GM10266 (cell line): ENCODE measurements around the gene REPS1.

Experiments used
- DNase-seq: peaks from one replicate; pipeline ENCODE4 v3.0.0; 2012; ENCODE audit errors: extremely low spot score
- CTCF ChIP-seq: IDR thresholded peaks from 2 replicates; pipeline ENCODE4 v1.5.1; 2012; ENCODE audit warnings: mild to moderate bottlenecking, low read depth; ENCODE audit not compliant: control insufficient read depth, insufficient read depth; ENCODE audit errors: missing control alignments

REPS1 gene

GRCh38 chr6:138865480-138866109, 122.5 kb downstream of the REPS1 start:
- no peak for TF ChIP-seq CTCF

GRCh38 chr6:138864343-138864890, 123.6 kb downstream of the REPS1 start:
- no peak for TF ChIP-seq CTCF
- no peak for DNase-seq

More at GRCh38 chr6:138865480-138866109, 122.5 kb downstream of the REPS1 start:
- DNase-seq = no peak

GRCh38 chr6:138863321-138863720, 124.7 kb downstream of the REPS1 start:
- DNase-seq = no peak
- TF ChIP-seq CTCF = no peak

GRCh38 chr6:138862456-138862855, 125.6 kb downstream of the REPS1 start:
- DNase-seq = no peak
- no peak for TF ChIP-seq CTCF

- no peak for TF ChIP-seq CTCF
- DNase-seq = no peak
These were observed 130.3 kb downstream of the REPS1 start for GRCh38 chr6:138857775-138858174.

- no peak for TF ChIP-seq CTCF
These were observed 131.4 kb downstream of the REPS1 start for GRCh38 chr6:138856654-138857053.

More at GRCh38 chr6:138856654-138857053, 131.4 kb downstream of the REPS1 start:
- no peak for DNase-seq
